Vagina (tissue), 2 donors: ENCODE results near the gene BCR.

Experiments used
- CTCF ChIP-seq, 3 experiments: fragments of 450-650 bp in 2 of 3; fragments of 200-600 bp in 1 of 3; sonication (generic) in 1 of 3; IDR thresholded peaks; one replicate each; pipeline ENCODE4 v1.5.1; 2017 to 2019; ENCODE audit warnings: antibody characterized with exemption in 3 of 3, mild to moderate bottlenecking in 2 of 3, moderate library complexity in 2 of 3
- POLR2A ChIP-seq, 2 donors: fragments of 450-650 bp; IDR thresholded peaks; one replicate each; pipeline ENCODE4 v1.6.1; 2017; ENCODE audit warnings: antibody characterized with exemption in 2 of 2, mild to moderate bottlenecking in 2 of 2, moderate library complexity in 2 of 2
- POLR2AphosphoS5 ChIP-seq, 2 donors: sonication (generic); formaldehyde crosslinking; IDR thresholded peaks; one replicate each; pipeline ENCODE4 v1.9.0; 2017; ENCODE audit warnings: antibody characterized with exemption in 2 of 2, mild to moderate bottlenecking in 2 of 2, low read depth in 1 of 2; ENCODE audit not compliant: insufficient read depth in 1 of 2

GRCh38 chr22:23300476-23300875, 120.2 kb downstream of the BCR start:
- TF ChIP-seq CTCF (IDR thresholded peaks at IDR 0.05) (no peak), POLR2A (IDR thresholded peaks at IDR 0.05) (no peak), POLR2AphosphoS5 (IDR thresholded peaks at IDR 0.05; ENCODE audit: insufficient read depth in 1 of 2, low read depth in 1 of 2) (no peak)
